Cerebellar cortex (tissue), 1 donor: Measurements from ENCODE around the gene CCR2.
A peak's percentile ranks its signal among the peaks of the same experiment; 100 is the strongest.

Source experiments
- DNase-seq: peaks from one replicate; pipeline ENCODE4 v3.0.0-alpha.2; 2015; ENCODE audit warnings: low spot score

The CCR2 gene

GRCh38 chr3:46405301-46406019 lies 51.5 kb downstream of the CCR2 start:
- DNase-seq, result no peak

- no peak for DNase-seq
These were observed 52.5 kb downstream of the CCR2 start for GRCh38 chr3:46406443-46406787.

GRCh38 chr3:46406788-46407611 lies 53.1 kb downstream of the CCR2 start, which contains the start of the genes CCR5AS and CCRL2:
TSS of gene CCR5AS (minus strand) at chr3:46407066.
TSS of gene CCRL2 (plus strand) at chr3:46407259. CDS start at chr3:46408080, 821 bp downstream.
- DNase-seq, result no peak

GRCh38 chr3:46407970-46408369 lies 54.1 kb downstream of the CCR2 start:
- DNase-seq, result no peak

GRCh38 chr3:46408853-46409252 lies 54.9 kb downstream of the CCR2 start:
- no peak for DNase-seq

- peak; percentile 43 for DNase-seq
These were observed 56.0 kb downstream of the CCR2 start for GRCh38 chr3:46409739-46410489.
